Measurements from ENCODE around the gene ESPNL. TPM values are rescaled to one million over a fixed set of nuclear protein-coding genes. Genes with fewer than 3 reads are reported as not detected.

Gene ESPNL
- total RNA-seq, 1 experiment from 2014 or later: 6.9 TPM

DNA sequence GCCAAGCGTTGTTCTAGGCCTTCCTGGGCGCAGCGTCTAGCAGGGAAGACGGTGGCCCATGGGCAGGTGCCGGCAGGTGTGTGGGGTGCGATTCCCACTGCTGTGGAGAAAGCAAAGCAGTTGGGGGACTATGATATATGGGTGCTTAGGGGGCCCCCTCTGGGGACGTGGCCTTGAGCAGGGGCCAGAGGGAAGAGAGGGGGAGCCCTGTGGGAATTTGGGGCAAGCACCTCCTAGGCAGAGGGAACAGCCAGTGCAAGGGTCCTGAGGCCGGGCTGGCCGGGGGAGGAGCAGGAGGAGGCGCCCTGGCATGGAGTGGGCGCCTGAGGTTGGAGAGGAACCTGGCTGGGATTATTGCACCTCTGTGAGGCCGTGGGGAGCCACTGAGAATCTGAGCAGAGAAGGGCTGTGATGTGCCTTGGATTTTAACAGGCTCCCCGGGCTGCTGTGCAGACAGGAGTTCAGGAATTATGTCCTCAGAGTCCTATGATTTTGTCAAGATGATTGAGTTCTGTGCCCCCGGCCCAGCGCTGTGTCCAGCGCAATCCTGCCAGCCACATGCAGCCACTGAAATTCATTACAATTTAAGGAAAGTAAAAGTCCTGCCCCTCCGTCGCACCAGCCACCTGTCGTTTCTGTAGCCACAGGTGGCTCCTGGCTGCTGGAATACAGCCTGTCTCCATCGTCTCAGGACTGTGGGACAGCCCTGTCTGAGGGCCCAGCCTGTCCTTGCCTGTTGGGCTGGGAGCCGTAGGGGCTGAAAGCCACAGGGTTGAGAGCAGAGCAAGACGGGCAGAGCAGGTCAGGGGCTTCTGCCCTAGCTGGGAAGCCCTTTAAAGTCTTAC is 29.2 kb downstream of the ESPNL start:
- no peak overlapping the region for H3K4me3 ChIP-seq
- peaks cover 15% of the 10 kb centered on the region for H3K4me1 ChIP-seq (replicated peaks)
- no peak overlapping the region for H3K27ac ChIP-seq
- no peaks in the 10 kb centered on the region for H3K9me3 ChIP-seq (replicated peaks)
- no peaks in the 10 kb centered on the region for H3K36me3 ChIP-seq
- no peak for DNase-seq (ENCODE audit: low read depth in 1 of 2, low spot score in 2 of 2)
- no peaks in the 10 kb centered on the region for H3K27me3 ChIP-seq (replicated peaks)

DNA sequence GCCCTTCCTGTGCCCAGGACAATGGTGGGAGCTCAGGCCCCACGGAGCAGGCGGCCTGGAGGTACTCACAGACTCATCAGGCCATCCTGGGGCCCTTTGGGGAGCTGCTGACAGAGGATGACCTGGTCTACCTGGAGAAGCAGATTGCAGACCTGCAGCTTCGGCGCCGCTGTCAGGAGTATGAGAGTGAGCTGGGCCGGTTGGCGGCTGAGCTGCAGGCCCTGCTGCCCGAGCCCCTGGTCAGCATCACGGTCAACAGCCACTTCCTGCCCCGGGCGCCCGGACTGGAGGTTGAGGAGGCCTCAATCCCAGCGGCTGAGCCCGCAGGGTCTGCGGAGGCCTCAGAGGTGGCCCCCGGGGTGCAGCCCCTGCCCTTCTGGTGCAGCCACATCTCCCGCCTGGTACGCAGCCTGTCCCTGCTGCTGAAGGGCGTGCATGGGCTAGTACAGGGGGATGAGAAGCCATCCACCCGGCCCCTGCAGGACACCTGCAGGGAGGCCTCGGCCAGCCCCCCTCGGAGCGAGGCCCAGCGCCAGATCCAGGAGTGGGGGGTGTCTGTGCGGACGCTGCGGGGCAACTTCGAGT is 30.1 kb downstream of the ESPNL start:
- H3K4me3 ChIP-seq: no peak overlapping the region
- H3K27me3 ChIP-seq (replicated peaks): no peaks in the 10 kb centered on the region
- H3K4me1 ChIP-seq (replicated peaks): peaks cover 15% of the 10 kb centered on the region

DNA sequence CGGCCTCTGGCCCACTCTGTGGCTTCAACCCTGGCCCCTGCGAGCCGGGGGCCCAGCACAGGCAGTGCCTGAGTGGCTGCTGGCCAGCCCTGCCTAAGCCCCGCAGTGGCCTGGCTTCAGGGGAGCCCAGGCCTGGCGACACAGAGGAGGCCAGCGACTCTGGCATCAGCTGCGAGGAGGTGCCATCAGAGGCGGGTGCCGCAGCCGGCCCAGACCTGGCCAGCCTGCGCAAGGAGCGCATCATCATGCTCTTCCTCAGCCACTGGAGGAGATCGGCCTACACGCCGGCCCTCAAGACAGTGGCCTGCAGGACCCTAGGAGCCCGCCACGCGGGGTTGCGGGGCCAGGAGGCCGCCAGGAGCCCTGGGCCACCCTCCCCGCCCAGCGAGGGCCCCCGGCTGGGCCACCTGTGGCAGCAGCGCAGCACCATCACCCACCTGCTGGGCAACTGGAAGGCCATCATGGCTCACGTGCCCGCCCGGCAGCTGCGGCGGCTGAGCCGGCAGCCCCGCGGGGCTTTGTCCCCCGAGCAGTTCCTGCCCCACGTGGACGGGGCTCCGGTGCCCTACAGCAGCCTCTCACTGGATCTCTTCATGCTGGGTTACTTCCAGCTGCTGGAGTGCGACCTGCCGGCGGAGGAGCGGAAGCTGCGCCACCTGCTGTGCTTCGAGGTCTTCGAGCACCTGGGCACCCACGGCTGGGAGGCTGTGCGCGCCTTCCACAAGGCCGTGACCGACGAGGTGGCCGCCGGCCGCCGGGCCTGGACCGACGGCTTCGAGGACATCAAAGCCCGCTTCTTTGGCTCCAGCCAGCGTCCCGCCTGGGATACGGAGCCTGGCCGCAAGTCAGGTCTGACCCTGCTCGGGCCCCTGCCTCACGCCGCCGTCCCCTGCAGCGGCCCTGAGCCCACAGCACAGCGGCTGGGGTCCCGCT is 30.8 kb downstream of the ESPNL start:
- peaks cover 15% of the 10 kb centered on the region for H3K4me1 ChIP-seq (replicated peaks)
- no peak for DNase-seq (ENCODE audit: low read depth in 1 of 2, low spot score in 2 of 2)
- H3K9me3 ChIP-seq (replicated peaks): no peaks in the 10 kb centered on the region
- no peaks in the 10 kb centered on the region for H3K36me3 ChIP-seq
- no peak overlapping the region for H3K27ac ChIP-seq
- no peaks in the 10 kb centered on the region for H3K27me3 ChIP-seq (replicated peaks)
- H3K4me3 ChIP-seq: no peak overlapping the region

More for the DNA sequence above, 30.1 kb downstream of the ESPNL start:
- Histone ChIP-seq H3K36me3 (no peaks in the 10 kb centered on the region), H3K9me3 (replicated peaks) (no peaks in the 10 kb centered on the region), H3K27ac (no peak overlapping the region)
- no peak for DNase-seq (ENCODE audit: low read depth in 1 of 2, low spot score in 2 of 2)

DNA sequence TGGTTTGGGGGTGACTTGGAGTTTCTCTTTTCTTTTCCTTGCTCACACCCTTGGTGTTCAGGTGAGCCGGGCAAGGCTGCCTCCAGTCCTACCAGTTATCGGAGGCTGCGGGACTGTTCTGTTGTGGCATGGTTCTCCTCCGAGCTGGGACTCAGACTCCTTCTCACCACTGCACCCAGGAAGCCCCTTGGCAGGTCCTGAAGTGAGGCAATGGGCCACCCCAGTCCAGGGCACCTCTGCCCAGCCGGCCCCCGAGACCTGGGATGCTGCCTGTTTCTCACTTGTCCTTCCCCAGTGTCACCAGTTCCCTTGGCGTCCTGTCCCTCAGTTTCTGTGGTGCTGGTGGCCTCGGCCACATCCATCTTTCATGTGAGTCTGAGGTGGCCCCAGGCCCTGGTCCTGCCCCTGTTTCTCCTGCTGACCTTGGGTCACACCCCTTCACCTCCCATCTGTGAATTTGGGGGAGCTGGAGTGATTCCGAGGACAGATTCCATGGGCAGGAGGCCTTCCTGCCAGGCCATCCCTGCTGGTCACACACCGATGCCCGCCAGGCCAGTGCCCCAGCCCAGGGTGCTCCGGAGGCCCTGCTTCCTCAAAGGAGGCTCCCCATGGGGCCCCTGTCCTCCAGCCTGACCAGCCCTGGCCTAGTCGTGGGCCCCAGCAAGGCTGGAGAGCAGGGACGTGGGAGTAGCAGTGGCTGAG is 31.8 kb downstream of the ESPNL start:
- no peaks in the 10 kb centered on the region for H3K9me3 ChIP-seq (replicated peaks)
- H3K27me3 ChIP-seq (replicated peaks): no peaks in the 10 kb centered on the region
- no peak overlapping the region for H3K27ac ChIP-seq
- H3K4me3 ChIP-seq: no peak overlapping the region
- DNase-seq (ENCODE audit: low read depth in 1 of 2, low spot score in 2 of 2): no peak
- H3K36me3 ChIP-seq: no peaks in the 10 kb centered on the region
- peaks cover 9% of the 10 kb centered on the region for H3K4me1 ChIP-seq (replicated peaks)

DNA sequence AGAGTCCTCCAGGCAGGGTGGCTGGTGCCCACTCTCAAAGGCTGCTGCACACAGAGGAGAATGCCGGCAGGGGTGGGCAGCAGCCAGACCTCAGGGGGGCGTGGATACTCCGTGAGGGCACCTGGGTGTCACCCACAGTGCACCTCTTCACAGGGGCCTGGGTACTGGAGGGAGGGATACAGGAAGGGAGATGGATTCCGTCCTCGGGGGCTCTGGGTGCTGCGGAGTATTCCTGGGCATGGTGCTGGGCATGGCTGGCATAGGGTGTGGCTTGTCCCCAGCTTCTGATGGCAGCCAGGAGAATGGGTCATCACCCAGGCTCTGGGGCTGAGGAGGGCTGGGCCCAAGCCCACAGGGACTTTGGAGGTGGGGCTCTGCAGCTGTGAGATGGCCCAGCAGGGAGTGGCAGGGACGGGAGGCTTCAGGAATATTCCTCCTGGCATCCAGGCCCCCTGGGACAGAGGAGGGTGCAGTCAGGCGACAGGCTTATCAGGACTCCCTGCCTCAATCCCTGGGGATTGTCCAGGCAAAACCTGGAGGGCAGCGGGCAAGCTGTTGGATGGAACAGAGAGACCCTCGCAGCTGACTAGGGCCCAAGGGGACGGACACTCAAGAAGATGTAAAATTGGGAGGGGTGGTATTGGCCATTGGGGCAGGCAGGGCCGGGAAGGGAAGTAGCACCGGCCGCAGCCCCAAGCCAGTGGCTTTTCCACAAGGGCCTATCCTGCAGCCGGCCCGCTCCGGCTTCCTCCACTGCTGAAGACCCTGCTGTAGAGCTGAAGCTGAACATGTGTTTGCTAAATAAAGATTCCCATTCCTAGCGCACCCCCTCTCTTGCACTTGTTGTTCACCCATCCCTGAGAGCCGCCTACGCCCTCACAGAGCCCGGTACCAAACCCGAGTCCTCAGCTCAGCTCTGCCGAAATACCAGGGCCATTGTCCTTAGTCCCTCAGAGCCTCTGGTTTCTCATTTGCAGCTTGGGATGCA is 32.6 kb downstream of the ESPNL start:
- no peak overlapping the region for H3K27ac ChIP-seq
- DNase-seq (ENCODE audit: low read depth in 1 of 2, low spot score in 2 of 2): no peak
- H3K4me1 ChIP-seq (replicated peaks): peaks cover under 1% of the 10 kb centered on the region
- no peaks in the 10 kb centered on the region for H3K9me3 ChIP-seq (replicated peaks)
- no peaks in the 10 kb centered on the region for H3K36me3 ChIP-seq
- H3K4me3 ChIP-seq: no peak overlapping the region
- no peaks in the 10 kb centered on the region for H3K27me3 ChIP-seq (replicated peaks)

DNA sequence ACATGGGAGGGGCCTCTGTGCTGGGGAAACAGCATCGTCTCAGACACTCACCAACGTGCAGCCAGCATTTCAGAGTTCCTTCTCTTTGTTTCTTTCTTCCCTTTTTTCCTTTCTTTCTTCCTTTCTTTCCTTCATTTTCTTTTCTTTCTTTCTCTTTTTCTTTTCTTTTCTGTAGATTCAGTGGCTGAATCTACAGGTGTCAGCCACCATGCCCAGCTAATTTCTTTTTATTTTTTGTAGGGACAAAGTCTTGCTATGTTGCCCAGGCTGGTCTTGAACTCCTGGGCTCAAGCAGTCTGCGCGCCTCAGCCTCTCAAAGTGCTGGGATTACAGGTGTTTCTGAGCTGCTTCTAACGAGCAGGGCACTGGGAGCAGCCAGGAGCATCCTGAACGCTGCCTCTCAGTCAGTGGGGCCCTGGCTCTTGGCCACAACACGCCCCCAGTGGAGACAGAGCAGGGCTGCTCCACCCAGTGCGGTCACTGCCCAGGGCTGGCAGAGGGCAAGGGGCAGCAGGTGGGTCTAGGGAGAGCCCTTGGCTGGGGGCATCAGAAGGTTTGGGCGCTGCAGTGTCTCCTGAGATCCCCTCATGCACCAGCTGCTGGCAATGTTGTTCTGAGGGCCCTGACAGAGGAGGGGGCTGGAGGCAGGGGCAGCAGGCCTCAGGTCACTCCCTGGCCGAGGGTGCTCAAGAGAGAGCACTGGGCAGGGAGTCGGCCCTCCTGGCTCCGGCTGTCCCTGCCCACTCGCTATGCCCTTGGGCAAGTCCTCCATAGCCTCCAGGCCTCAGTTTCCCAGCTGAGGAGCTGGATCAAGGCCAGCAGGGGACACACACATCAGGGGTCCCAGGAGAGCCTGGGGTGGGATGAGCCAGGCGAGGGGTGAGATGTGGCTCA is 33.6 kb downstream of the ESPNL start:
- Histone ChIP-seq H3K9me3 (replicated peaks) (no peaks in the 10 kb centered on the region), H3K36me3 (no peaks in the 10 kb centered on the region), H3K4me1 (replicated peaks) (peaks cover 4% of the 10 kb centered on the region), H3K27me3 (replicated peaks) (no peaks in the 10 kb centered on the region), H3K4me3 (no peak overlapping the region), H3K27ac (no peak overlapping the region)
- DNase-seq (ENCODE audit: low read depth in 1 of 2, low spot score in 2 of 2): no peak

DNA sequence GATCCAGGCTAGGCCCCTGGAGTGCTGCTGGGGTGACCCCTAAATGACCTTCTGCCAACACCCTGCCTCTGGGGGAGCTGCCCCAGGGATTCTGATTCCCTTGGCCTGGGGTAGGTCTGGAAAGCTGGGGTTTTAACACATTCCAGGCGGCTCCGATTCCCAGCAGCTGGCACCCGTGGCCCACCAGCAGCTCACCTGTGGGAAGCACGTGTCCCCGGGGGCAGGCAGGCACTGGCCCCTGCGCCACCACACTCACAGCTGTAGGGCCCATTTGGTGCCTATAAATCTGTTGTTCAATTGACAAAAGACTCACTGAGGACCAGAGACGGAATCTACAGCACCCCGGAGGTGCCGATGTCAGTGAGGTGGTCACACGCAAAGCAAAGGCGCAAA is 34.2 kb downstream of the ESPNL start:
- DNase-seq (ENCODE audit: low read depth in 1 of 2, low spot score in 2 of 2): no peak
- H3K9me3 ChIP-seq (replicated peaks): no peaks in the 10 kb centered on the region
- H3K27me3 ChIP-seq (replicated peaks): no peaks in the 10 kb centered on the region
- no peak overlapping the region for H3K4me3 ChIP-seq
- H3K27ac ChIP-seq: no peak overlapping the region
- H3K36me3 ChIP-seq: no peaks in the 10 kb centered on the region
- H3K4me1 ChIP-seq (replicated peaks): peaks cover 10% of the 10 kb centered on the region

DNA sequence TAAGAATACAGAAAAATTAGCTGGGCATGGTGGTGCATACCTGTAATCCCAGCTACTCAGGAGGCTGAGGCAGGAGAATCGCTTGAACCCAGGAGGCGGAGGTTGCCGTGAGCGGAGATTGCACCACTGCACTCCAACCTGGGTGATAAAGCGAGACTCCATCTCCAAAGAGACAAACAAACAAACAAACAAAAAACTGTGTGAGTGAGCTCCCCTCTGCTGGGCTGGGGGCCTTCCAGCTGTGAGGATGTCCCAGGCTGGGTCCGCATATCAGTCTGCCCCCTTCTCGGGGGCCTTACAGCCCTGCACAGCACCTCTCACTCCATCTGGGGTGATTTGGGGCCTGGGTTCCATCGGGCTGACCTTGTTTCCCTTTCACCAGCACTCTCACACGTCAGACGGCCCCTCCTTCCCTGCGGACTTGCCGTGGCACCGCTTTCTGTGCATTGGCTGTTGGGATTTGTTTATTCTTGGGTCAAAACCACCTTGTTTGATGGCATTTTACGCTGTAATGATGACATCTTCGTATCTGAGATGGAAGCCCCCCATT is 35.5 kb downstream of the ESPNL start:
- Histone ChIP-seq H3K9me3 (replicated peaks) (no peaks in the 10 kb centered on the region), H3K27ac (no peak overlapping the region), H3K4me3 (no peak overlapping the region), H3K4me1 (replicated peaks) (peaks cover 11% of the 10 kb centered on the region), H3K36me3 (no peaks in the 10 kb centered on the region), H3K27me3 (replicated peaks) (no peaks in the 10 kb centered on the region)
- no peak for DNase-seq (ENCODE audit: low read depth in 1 of 2, low spot score in 2 of 2)

DNA sequence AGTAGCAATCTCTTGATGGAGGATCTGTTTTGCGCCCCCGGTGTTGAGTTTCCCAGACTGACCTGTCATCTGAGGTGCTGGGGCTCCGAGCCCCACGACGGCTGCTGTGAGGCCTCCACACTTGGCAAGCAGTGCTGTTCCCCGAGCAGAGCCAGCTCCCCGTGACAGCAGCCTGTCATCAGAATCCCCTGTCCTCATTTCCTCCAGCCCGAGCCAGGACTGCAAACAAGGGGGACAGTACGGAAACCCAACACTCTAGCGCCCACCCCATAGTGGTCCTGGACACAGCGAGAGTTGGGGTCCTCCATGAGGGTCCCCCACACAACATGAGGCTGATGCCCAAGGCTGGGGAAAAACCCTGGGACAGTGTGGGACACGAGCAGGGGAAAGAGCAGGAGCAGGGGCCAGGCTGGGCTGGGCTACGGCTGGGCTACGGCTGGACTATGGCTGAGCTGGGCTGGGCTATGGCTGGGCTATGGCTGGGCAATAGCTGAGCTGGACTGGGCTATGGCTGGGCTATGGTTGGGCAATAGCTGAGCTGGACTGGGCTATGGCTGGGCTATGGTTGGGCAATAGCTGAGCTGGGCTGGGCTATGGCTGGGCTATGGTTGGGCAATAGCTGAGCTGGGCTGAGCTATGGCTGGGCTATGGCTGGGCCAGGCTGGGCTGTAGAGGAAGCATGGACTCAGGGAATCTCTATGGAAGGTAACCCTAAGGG is 36.8 kb downstream of the ESPNL start:
- Histone ChIP-seq H3K4me3 (no peak overlapping the region), H3K27me3 (replicated peaks) (no peaks in the 10 kb centered on the region), H3K9me3 (replicated peaks) (no peaks in the 10 kb centered on the region), H3K27ac (no peak overlapping the region), H3K4me1 (replicated peaks) (peaks cover 24% of the 10 kb centered on the region), H3K36me3 (no peaks in the 10 kb centered on the region)
- DNase-seq (ENCODE audit: low read depth in 1 of 2, low spot score in 2 of 2): no peak

DNA sequence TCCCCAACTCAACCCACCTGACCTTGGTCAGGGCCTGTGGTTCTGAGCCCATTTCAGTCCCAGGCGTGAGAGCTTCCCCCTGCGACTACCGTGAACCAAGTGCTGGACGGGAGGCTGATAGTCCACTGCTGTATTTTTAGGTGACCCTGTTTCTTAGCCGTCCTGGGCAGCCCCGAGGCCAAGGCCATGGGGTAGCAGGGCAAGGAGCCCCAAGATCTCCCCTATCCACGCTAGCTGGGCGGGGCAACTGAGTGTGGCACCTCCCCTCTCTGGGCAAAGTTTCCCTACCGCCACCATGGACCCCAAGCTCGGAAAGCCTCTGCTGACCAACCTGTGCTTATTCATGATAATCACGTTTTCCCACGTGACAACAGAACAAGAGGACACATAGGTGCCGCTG is 37.7 kb downstream of the ESPNL start:
- no peak overlapping the region for H3K27ac ChIP-seq
- no peaks in the 10 kb centered on the region for H3K36me3 ChIP-seq
- no peaks in the 10 kb centered on the region for H3K9me3 ChIP-seq (replicated peaks)
- no peak overlapping the region for H3K4me3 ChIP-seq
- no peak for DNase-seq (ENCODE audit: low read depth in 1 of 2, low spot score in 2 of 2)
- H3K4me1 ChIP-seq (replicated peaks): peaks cover 33% of the 10 kb centered on the region
- H3K27me3 ChIP-seq (replicated peaks): no peaks in the 10 kb centered on the region

All from SJSA1 (cell line).